Measurements from ENCODE around the gene RUNX3.

DNA sequence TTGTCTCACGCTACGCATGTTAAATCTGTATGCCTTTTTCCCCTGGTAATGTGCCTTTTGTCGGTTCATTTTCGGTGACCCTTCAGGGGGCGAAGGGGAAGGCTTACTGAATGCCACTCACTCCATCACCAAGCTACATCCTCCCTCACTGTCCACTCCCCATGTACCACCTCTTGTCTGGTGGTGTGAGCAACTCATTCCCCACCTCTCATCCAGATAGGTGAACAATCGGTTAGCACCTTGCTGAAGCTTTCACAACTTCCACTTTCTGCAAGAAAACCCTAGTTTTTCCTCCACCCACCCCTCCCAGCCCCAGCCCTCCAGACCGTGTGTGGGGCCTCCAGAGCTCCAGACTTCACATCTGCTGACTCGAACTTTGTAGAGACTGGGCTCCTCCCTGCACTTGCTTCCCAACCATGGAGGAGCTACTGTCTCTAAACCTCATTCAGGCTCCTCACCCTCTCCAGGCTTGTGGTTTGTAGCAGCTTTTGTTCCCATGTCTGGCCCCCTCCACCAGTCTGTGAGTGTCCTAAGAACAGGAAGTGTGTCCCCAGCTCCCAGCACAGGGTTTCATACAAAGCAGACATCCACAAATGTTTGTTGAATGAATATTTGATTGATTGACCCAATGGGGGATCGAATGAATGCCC is 48.4 kb upstream of the RUNX3 start:
- TF ChIP-seq, protein P1, sequence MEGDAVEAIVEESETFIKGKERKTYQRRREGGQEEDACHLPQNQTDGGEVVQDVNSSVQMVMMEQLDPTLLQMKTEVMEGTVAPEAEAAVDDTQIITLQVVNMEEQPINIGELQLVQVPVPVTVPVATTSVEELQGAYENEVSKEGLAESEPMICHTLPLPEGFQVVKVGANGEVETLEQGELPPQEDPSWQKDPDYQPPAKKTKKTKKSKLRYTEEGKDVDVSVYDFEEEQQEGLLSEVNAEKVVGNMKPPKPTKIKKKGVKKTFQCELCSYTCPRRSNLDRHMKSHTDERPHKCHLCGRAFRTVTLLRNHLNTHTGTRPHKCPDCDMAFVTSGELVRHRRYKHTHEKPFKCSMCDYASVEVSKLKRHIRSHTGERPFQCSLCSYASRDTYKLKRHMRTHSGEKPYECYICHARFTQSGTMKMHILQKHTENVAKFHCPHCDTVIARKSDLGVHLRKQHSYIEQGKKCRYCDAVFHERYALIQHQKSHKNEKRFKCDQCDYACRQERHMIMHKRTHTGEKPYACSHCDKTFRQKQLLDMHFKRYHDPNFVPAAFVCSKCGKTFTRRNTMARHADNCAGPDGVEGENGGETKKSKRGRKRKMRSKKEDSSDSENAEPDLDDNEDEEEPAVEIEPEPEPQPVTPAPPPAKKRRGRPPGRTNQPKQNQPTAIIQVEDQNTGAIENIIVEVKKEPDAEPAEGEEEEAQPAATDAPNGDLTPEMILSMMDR (IDR thresholded peaks at IDR 0.05): no peak
- TF ChIP-seq POLR2AphosphoS5 (IDR thresholded peaks at IDR 0.05) (no peak), POLR2A (IDR thresholded peaks at IDR 0.05) (no peak), EP300 (IDR thresholded peaks at IDR 0.05) (no peak)
